HG02981 (cell line): ENCODE results near the gene PIK3CB.
"Not testable (repeated sequence)": the region's sequence is repeated elsewhere in the genome, so short reads cannot be mapped to it uniquely, and the experiment has no call there.

Experiments
- ATAC-seq: cut with Tn5 transposase; IDR thresholded peaks from one replicate; pipeline ENCODE4 v1.9.1; 2021; ENCODE audit warnings: mild to moderate bottlenecking, moderate library complexity; ENCODE audit not compliant: unreplicated experiment

The PIK3CB gene

DNA sequence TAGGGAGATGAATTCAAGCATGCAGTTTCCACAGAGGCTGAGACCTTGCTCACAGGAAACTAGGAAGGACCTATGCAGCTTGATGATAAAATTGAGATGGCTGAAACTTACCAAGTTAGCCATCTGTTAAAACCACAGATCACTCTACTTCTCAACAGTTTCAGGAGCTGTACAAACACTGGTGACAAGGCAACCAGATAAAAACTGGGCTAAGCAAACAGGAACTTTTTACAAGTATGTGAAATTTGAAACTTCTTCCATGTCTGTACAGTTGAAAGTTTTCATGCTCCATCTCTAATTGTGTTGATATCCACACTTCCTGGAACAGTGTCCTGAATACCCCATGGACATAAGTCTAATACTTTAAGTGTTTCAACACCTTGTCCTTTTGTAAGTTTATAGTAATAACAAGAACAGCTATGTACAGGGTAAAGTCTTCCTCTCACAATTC, 147.9 kb downstream of the PIK3CB start:
- ATAC-seq, result peak; percentile 97

DNA sequence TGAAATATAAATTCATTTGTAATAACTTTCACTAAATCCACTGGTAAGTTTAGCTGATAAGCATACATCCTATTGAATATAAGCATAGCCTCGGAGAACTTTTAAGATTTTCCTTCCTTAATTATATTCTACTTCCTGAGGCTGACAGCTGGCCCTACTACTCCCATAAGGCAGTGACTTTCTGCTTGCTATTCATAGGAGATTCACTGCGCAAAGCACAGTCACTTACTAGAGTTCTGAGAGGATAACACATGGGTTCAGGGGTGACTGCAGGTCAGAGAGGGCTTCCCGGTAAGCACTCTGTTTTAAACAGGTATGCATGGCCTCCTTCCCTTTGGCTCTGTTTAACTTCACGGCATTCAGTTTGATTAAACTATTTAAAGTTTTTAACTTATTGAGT, 150.3 kb downstream of the PIK3CB start:
- ATAC-seq, result no peak

DNA sequence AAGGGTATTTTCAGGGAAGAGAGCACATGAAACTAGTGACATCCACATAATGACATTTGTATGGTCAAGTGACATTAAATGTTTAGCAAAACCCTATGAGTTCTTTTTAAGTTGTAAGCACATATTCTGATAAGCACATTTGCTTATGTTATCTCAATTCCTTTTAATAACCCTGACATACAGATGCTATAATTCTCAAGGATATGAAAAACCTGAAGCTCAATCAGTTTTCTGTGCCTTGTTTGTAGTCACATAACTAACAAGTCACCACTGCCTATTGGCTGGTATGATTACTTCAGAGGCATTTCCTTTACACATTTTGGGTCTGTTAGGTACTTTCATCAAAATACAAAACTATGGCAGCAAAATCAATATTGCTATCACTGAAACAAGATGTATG, 152.1 kb downstream of the PIK3CB start:
- no peak for ATAC-seq

DNA sequence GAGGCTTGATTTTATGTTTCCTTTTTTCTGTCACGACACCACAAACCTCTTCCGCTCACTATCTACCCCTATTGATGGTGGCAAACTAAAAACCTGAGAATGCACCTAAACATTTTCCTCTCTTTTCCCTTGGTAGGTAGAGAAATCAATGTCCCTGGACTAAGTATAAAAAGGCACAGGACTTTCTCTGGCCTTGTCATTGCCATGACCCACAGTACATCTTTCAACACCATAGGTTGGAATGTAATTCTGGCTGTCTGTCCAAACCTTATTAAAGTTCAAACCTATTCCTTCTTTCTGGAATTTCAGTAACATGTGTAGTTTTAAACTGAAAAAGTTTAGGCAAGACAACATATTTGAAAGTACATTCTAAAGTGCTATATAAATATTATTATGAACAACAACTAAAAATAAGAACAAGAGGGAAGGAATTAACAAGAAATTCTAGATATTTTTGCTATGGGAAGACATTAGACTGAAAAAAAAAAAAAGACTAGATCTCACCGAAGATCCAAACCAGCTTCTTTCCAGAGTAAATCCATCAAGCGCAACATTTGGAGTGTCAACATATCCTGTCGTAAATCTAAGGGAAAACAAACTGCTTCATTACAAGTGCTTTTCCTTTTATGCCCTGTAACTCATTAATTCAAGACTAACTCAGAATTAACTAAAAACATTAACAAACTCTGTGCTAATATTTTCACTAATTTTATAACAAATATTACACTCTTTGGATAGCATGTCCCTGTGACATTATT, 153.1 kb downstream of the PIK3CB start:
- no peak for ATAC-seq

DNA sequence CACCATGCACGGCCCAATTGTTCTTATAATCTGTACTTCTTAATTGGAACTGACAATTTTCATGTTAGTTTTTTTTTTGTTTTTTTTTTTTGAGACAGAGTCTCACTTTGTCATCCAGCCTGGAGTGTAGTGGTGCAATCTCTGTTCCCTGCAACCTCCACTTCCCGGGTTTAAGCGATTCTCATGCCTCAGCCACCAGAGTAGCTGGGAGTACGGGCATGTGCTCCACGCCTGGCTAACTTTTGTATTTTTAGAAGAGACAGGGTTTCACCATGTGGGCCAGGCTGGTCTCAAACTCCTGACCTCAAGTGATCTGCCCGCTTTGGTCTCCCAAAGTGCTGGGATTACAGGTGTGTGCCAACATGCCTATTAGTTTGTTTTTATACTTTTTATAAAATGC, 153.8 kb downstream of the PIK3CB start:
- ATAC-seq, result not testable (repeated sequence)

DNA sequence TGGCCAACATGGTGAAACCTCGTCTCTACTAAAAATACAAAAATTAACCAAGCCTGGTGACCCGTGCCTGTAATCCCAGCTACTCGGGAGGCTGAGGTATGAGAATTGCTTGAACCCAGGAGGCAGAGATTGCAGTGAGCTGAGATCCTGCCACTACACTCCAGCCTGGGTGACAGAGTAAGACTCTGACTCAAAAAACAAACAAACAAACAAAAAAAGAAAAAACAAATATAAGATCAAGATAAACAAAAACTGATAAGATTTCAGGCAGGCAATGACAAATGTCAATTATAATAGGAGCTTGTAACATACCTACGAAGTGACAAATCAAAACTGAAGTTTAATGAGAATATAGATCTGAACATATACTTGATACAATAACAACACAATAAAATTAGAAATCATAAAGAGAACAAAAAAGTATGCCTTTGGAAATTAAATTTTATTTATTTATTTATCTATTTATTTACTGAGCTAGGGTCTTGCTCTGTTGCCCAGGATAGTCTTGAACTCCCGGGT, 155.8 kb downstream of the PIK3CB start:
- ATAC-seq, result no peak

DNA sequence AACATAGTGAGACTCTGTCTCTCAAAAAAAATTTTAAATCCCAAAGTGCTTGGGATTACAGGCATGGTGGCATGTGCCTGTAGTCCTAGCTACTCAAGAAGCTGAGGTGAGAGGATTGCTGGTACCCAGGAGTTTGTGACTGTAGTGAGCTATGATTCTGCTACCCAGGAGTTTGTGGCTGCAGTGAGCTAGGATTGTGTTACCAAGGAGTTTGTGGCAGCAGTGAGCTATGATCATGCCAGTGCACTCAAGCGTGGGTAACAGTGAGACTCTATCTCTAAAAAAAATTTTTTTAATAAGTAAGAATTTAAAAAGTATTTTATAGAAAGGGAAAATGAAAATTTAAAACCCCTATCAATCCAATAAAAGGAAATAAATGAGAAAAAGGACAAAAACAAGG, 156.6 kb downstream of the PIK3CB start:
- no peak for ATAC-seq

DNA sequence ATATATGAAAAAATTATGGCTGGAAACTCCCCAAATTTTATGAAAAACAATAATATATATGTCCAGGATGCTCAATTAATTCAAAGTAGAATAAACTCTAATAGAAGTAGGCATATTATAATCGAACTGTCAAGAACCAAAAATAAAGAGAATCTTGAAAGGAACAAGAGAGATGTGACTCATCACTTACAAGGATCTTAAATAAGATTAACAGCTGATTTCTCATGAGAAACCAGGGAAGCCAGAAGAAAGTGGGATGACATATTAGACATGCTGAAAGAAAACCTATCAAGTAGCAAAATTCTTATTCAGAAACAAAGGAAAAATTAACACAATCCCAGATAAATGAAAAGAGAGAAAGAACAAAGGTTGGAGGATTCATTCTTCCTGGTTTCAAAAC, 159.3 kb downstream of the PIK3CB start:
- no peak for ATAC-seq

DNA sequence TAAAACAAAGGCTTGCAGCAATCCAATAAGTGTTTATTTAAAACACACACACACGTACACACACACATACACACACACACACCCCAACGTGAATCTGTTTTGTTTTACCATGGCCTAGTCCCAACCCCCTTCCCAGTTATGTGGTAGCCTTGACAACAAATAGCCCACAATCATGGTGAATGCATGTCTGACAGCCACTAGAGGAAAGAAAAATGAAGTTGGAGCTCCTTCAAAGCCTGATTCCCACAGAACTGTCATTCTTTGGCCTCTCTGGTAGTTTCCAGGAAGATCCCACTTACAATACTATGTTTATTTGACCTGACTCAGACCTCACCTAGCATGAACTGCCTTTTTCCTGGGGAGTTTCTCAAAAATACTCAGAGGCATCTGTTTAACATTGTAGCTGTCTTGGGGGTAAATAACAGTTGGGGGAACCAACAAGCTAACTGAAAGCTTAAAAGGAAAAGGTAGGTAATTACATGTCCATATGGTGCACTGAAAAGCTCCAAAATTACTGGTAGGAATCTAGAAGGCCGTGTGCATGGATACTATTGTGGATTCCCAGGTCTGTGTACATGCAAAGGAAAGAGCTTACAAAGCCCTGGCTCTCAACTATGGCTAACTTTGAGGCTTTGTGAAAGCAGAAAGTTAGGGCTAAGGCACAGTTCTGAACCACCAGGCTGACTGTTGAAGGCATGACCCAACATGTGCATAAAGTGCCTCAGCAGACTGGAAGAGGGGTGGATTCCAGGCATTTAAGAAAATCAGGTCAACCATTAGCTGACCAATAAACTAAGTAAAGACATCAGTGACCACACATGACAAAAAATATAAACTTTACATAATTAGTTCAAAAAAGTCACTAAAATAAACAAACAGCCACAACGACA, 160.8 kb downstream of the PIK3CB start:
- ATAC-seq, result no peak

DNA sequence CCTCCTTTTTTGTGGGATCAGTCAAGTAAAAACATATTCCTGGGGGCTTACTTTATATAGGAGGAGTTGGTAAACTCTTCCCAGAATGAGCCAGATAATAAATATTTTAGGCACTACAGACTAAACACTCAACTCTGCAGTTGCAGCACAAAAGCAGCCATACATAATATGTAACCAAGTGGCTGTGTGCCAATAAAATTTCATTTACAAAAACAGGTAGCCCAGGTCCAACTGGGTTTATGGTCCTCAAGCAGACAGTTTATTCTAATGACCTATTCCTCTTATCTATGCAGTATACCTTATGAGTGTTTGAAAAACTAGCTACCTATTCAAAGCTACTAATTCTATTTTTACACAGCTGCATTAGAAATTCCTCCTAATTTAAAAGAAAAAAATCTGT, 164.3 kb downstream of the PIK3CB start:
- ATAC-seq, result no peak

DNA sequence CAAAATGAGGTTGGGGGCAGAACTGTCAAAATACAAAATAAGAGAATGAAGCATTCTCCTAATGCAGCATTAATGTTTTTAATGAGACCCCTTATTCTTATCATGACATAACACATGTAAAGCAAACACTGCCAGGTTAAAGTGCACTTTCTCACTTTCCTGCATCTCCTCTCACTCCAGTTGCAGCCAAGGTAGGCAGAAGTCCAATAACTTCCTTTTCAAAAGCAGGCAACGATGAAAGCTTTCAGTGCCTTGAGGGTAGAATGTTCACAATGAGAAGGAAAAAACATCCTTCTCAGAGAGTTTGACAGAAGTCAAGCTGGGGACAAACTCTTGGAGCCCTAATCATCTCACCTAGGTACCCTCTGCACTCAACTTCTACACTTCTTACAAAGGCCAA, 166.6 kb downstream of the PIK3CB start:
- no peak for ATAC-seq

DNA sequence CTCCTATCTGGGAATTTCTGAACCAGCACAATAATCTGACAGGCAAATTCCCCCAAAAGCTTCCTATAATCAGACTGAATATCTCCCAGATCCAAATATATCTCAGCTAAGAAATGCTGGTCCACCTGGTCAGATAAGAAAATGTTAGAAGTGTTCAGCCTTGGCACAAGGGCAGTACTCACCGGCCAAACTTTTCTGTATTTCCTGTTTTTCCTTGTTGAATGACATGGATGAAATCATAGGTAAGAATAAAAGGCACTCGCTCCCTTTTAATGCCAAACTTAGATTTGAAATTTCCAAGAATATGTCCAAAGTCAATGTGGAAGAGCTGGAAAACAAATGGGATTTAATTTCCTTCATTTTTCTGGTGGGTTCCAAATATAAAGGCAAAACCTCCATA, 177.2 kb downstream of the PIK3CB start:
- ATAC-seq, result no peak

DNA sequence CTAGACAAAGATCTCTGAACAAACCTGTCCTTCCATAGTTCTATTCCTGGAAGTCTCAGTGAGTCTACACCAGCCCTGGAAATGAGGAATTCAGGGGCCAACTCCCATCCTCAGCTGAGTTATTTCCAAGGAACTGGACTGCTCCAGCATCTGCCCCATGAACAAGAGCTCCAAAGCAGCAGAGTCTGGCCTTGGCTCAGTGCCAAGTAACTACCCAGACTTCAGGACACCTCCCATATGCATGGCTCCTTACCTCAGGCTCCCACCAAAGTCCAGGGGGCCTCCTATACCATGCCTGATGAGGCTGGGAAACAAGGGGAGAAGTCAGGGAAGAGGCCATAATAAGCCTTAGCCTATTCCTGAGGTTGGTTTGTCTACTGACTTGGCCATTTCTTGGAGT, 181.2 kb downstream of the PIK3CB start:
- no peak for ATAC-seq

DNA sequence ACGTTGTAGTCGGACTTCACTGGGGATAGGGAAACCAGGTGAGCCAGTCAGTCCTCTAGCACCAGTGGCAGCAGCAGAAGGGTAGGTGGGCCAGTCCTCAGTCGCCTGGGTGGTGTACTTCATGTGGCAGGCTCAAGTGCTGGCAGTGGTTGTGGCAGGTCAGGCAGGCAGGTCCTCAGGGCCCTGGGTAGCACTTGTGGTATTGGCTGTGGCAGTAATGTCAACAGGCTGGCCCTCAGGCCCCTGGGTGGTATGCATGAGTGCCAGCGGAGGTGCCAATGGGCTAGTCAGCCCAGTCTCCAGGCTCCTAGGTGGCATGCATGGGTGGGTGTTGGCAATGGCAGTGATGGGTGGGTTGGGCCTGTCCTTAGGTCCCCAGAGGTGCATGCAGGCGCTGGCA, 185.6 kb downstream of the PIK3CB start:
- ATAC-seq, result no peak

DNA sequence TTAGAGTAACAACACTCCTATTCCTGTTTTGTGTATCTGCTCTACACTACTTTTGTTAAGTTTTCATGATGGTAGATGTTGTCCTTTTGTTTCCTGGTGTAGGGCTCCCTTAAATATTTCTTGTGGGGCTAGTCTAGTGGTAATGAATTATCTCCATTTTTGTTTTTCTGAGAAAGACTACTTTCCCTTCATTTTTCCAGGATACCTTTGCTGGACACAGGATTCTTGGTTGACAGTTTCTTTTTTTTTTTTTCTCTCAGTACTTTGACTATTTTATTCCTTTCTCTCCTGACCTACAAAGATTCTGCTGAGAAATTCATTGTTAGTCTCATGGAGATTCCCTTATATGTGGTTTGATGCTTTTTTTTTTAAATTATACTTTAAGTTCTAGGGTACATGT, 188.2 kb downstream of the PIK3CB start:
- ATAC-seq, result no peak

DNA sequence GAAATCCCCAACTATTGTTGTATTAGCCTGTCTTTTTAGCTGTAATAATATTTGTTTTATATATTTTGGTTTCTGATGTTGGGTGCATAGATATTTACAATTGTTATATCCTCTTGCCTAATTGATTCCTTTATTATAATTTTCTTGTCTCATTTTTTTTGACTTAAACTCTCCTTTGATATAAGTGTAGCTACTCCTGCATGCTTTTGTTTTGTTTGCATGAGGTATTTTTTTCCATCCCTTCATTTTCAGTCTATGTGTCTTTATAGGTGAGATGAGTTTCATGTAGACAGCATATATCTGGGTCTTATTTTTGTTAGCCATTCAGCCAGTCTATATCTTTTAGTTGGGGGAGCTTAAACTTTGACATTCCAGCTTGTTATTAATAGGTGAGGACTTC, 188.7 kb downstream of the PIK3CB start:
- no peak for ATAC-seq

DNA sequence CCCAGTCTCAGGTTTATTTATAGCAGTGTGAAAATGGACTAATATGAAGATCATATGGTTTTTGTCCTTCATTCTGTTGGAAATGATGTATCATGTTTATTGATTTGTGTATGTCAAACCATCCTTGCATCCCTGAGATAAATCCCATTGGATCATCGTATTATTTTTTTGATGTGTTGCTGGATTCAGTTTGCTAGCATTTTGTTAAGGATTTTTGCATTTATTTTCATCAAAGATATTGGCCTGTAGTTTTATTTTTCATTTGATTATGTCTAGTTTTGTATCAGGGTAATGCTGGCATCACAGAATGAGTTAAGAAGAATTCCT, 191.8 kb downstream of the PIK3CB start:
- ATAC-seq, result no peak

DNA sequence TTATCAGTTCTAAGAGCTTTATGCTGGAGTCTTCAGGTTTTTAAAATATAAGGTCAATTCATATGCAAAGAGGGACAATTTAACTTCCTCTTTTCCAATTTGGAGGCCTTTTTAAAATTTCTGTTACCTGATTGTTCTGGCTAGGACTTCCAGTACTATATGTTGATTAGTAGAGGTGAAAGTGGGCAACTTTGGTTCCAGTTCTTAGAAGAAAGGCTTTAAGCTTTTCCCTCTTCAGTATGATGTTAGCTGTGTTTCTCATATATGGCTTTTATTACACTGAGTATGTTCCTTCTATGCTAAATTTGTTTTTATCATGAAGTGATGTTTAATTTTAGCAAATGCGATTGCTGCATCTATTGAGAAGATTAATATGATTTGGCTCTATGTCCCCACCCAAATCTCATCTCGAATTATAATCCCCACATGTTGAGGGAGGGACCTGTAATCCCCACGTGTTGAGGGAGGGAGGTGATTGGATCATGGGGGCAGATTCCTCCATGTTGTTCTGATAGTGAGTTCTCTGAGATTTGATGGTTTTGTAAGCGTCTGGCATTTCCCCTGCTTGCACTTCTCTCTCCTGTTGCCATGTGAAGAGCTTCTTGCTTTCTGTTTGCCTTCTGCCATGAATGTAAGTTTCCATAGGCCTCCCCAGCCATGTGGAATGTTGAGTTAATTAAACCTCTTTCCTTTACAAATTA, 192.4 kb downstream of the PIK3CB start:
- no peak for ATAC-seq

DNA sequence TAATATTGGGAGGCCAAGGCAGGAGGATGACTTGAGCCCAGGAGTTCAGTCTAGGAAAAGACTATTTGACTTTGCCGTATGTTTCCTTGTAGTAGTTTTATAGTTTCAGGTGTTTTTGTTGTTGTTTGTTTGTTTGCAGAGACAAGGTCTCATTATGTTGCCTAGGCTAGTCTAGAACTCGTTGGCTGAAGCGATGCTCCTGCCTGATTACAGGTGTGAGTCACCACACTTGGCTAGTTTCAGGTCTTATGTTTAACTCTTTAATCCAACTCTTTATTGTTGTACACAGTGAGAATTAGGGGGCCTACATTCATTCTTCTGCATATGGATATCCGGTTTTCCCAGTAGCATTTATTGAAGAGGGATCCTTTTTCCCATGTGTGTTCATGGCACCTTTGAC, 194.2 kb downstream of the PIK3CB start:
- ATAC-seq, result no peak

DNA sequence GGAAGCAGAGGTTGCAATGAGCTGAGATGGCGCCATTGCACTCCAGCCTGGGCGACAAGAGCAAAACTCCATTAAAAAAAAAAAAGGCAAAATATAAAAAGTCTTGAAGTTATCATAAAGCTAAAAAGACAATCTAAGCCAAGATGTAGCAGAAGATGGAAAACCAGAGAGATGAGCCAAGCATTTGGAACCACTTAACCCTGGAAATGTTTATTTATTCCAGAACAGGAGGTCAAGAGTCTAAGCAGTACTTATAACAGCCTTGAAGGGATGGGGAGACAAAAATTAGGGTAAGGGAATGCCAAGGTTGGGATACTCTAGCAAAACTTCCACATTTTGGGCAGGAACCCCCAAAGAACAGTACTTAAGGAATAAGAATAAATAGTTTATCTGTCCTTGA, 196.1 kb downstream of the PIK3CB start:
- no peak for ATAC-seq

DNA sequence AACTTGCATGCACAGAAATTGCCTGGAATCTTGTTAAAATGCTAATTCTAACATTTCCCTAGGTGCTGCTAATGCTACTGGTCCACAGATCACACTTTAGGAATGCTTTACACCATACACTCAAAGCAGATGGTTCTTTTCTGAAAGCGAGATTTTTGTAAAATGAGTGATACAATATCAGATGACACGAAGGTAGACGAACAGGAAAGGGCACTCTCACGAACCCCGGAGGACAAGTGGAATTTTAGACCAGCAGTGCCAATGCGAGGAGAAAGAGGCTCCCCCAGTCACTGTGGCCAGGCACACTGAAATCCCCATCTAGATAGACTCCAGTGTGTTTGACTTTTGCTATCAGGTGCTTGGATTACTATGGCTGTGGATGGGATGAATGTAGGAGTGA, 205.2 kb downstream of the PIK3CB start:
- no peak for ATAC-seq
